Measurements from ENCODE around the gene RIN1. TPM values are rescaled to one million over a fixed set of nuclear protein-coding genes. Genes with fewer than 3 reads are reported as not detected.

RIN1 gene
- total and polyA plus RNA-seq, 9 of the 15 experiments (the other 6 are each of a cell fraction or from before 2014, with no cell fraction given), result 0.01 to 1.2 (median 0.45) TPM; not detected in 1

GRCh38 chr11:66289548-66290329, 46.5 kb downstream of the RIN1 start (continued):
- TF ChIP-seq CHD7 (IDR thresholded peaks at IDR 0.05; ENCODE audit: low read depth, low read length) (no peak), TEAD2 (tag; IDR thresholded peaks at IDR 0.05) (no peak), ZEB2 (IDR thresholded peaks at IDR 0.05) (no peak; the same call in 1 of the 2 replicates), OTX1 (CRISPR knock-in tag; IDR thresholded peaks at IDR 0.05) (no peak), GTF2F1 (IDR thresholded peaks at IDR 0.05; ENCODE audit: low read depth, low read length) (no peak), GABPB1 (CRISPR knock-in tag; IDR thresholded peaks at IDR 0.05) (no peak), EGR1 (conservative IDR thresholded peaks at IDR 0.05) (peak; percentile 63), ZNF75A (CRISPR knock-in tag; IDR thresholded peaks at IDR 0.05) (no peak), PHB2 (IDR thresholded peaks at IDR 0.05; ENCODE audit: low read depth) (no peak), JUND (IDR thresholded peaks at IDR 0.05; ENCODE audit: borderline replicate concordance, low read depth, low read length) (no peak), JUND (tag; IDR thresholded peaks at IDR 0.05; ENCODE audit: borderline replicate concordance, low read depth, low read length) (no peak; the same call in 2 of the 3 replicates), FOXJ3 (CRISPR knock-in tag; IDR thresholded peaks at IDR 0.05) (no peak; the same call in 1 of the 2 replicates), KAT2B (IDR thresholded peaks at IDR 0.05; ENCODE audit: low read depth, low read length) (no peak), NR1H2 (CRISPR knock-in tag; IDR thresholded peaks at IDR 0.05) (0 out of 2 replicates have a peak, but pooled peaks have one; percentile 89), MBD1 (CRISPR knock-in tag; IDR thresholded peaks at IDR 0.05) (no peak), HDAC8 (tag; IDR thresholded peaks at IDR 0.05) (0 out of 2 replicates have a peak, but pooled peaks have one; percentile 49), TRIM28 (IDR thresholded peaks at IDR 0.05) (0 out of 2 replicates have a peak, but pooled peaks have one; percentile 36)

Measured in K562 (cell line).